DMS79 treated with DMSO at 0.1 percent for 48 hours (cell line): ENCODE data around the gene TBC1D3D.
"Not testable (repeated sequence)": the region's sequence is repeated elsewhere in the genome, so short reads cannot be mapped to it uniquely, and the experiment has no call there.

Experiments
- DNase-seq: peaks from one replicate; lab custom pipeline; 2025; lab: John Stamatoyannopoulos, UW

TBC1D3D gene

GRCh38 chr17:38003676-38004075 is at the start of gene TBC1D3D:
Gene TBC1D3D (plus strand): TSS chr17:38003976. CDS start chr17:38005561, 1,585 bp downstream.
- not testable (repeated sequence) for DNase-seq

GRCh38 chr17:37988960-37989359 is 14.8 kb upstream of the TBC1D3D start, which contains the start of gene TBC1D3L:
Gene TBC1D3L (minus strand): TSS chr17:37989060. CDS start chr17:37987520, 1,540 bp downstream.
- DNase-seq: not testable (repeated sequence)
